HG03095 (cell line): ENCODE data around the gene BMP15.

Source experiments
- ATAC-seq: cut with Tn5 transposase; IDR thresholded peaks from one replicate; pipeline ENCODE4 v1.9.1; 2021; ENCODE audit warnings: moderate library complexity; ENCODE audit not compliant: unreplicated experiment

The BMP15 gene

DNA sequence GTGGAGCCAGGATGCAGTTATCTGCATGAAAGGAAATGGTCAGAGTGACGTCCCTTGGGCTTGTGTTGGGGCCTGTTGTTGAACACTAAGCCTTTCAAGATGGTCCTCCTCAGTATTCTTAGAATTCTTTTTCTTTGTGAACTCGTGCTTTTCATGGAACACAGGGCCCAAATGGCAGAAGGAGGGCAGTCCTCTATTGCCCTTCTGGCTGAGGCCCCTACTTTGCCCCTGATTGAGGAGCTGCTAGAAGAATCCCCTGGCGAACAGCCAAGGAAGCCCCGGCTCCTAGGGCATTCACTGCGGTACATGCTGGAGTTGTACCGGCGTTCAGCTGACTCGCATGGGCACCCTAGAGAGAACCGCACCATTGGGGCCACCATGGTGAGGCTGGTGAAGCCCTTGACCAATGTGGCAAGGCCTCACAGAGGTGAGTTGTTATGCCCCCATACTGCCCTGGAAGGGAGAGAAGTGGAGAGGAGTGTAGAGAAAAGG is at the start of gene BMP15:
TSS of gene BMP15 (plus strand) at position 51 of the 492 bp plus-strand sequence. CDS start at position 100, 49 bp downstream.
- no peak for ATAC-seq

DNA sequence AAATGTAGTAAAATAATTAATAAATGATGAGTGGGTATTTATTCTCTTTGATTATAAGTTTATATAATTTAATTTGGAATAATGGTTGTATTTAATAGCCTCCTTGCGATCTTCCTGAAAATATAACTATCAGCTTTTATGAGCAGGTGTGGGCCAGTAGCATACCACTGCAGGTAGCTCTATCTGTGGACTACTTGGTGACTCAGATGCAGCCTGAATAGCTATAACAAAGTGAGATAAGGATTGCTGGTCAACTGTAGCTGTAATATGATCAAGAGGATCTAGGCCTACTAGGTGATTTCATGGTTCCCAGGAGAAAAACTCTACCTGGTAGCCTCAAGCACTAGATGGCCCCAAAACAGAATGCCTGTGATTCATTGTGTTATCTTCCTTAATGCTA is 47.1 kb upstream of the BMP15 start:
- ATAC-seq: no peak

DNA sequence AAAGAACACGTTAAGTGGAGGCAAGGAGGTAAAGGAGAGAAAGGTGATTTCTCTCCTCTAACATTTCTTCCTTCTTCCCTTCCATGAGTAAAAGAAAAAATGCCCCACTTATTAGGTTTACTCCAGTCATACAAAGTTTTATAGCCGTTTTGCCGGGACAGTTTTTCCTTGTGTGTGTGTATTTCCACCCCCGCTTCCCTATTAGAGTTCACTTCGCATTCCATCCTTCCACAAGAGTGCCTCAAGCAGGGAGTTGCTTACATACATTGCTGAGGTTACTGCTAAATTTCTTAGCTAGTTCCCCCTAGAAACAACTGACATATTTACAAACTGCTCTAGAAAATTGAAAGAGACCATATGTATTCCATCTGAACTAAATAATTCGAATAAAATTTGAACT is 45.2 kb upstream of the BMP15 start:
- ATAC-seq: no peak

DNA sequence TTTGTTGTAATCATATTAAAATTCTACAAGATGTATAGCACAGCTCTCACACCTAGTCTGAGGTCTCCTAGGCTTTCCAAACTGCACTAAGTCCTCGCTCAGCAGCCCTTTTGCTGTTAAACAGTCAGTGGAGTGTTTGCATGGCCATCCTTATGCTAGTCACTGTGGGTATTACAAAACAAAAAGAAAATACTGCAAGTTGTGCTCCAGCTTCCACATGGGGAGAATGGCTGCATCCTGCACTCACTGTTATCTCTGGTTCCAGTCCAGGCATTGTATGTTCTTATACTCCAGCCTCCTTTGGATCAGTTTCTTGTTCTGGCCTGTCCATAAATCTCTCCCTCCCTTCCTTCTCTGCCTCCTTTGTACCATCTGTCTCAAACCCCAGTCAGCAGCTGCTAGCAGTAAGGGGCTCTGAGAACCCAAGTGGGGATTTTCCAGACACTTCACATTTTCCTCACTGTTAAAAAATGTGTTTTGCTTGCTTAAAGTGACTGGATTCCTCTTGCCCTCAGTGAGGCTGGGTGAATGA is 38.5 kb upstream of the BMP15 start:
- no peak for ATAC-seq

DNA sequence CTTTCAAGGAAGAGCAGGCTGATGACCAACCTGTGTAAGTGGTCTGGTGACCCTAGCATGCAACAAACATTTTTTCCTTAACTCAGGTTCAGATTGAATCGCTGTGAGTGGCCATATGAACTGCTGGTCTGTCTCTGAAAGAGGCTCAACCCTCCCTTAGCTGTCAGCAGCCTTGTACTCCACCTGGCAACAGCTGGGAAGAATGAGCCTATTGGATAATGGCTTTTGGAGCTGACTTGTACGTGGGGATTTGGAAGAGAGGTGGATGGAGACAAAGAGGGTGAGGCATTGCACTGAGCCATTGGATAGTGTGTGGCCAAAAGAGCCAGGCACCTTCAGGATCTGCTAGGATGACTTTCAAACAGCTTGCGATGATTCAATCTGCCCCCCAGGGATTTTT is 35.7 kb upstream of the BMP15 start:
- ATAC-seq: no peak

DNA sequence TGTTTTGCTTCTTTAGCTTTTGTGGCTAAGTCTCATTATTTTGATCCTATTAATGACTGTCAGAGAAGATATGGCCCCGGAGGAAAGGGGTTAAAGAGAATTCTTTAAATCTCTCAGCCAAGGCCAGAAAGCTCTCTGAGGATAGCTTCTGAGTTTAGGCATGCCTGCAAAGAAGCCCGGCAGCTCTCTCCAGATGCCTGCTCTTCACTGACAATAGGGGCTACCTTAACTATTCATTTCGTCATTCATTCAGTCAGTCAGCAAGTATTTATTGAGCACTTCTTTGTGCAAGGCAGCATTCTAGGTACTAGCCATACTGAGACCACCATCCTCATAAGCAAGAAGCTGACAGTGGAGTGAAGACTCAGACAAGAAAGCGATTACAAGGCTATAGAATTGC is 34.0 kb upstream of the BMP15 start:
- ATAC-seq: no peak

DNA sequence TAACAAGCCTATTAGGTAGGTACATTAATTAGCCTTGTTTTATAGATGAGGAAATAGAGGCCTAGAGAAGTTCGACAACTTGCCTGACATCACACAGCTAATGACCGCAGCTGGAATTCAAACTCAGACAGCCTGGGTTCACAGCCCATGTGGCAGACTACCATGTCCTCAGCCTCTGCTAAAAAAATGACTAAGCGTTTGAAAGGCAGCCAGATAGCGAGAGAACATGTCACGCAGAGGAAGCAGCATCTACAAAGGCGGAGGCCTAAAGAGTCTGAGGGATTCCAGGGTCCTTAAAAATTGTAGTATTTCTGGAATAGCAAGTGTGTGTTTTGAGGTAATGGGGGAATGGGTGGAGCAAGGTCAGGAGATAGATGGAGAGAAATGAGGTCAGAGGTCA is 33.2 kb upstream of the BMP15 start:
- ATAC-seq: no peak

DNA sequence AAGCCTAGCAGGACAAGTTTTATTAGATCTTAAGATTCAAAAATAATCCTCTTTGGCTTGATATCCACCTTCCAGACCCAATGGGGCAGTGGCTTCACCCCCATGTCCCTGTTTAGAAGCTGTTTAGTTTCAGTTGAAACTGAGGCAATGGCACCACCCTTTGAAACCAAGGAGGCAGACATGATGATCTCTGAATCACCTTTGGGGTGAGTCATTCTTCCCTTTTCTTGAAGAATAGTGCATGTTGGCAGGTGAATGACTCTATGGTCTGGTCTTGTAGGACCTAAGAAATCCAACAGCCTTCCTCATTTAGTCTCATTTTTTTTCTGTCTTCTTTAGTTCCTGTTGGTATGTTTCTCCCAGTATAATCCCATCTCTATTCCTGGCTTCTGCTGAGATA is 29.5 kb upstream of the BMP15 start:
- no peak for ATAC-seq

DNA sequence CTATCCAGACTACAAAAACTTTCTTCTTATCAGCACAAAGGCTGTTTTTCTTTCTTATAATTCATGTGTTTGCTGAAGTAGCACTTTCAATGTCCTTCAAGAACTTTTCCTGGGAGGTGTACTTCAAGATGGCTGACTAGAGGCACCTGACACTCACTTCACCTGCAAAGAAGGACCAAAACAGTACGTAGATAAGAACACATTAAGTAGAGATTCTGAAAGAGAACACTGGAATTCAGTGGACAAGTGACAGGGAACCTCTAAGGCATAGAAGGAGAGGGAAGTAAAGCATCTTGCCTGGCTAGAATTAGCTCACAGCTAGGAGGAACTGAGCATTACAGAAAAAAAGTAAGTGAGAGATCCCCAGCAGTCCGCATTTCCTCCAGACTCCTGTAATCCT is 21.7 kb upstream of the BMP15 start:
- no peak for ATAC-seq

DNA sequence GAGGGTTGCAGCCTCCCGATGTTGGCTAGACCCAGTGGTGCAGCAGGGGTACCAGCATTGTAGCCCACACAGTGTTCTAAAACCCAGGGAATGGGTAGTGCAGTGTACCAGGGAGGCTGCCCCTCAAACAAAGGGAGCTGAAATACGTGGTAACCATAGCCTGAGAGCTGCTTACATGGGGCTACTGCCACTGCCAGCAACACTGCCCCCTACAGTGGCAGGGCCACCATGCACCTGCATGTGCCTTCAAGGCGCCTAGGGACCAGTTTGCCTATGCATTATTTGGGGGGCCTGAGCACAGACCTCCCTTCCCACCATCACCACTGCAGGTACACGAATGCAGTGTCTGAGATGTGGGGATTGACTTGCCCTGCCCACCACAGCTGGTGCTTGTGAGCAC is 21.0 kb upstream of the BMP15 start:
- ATAC-seq: no peak

DNA sequence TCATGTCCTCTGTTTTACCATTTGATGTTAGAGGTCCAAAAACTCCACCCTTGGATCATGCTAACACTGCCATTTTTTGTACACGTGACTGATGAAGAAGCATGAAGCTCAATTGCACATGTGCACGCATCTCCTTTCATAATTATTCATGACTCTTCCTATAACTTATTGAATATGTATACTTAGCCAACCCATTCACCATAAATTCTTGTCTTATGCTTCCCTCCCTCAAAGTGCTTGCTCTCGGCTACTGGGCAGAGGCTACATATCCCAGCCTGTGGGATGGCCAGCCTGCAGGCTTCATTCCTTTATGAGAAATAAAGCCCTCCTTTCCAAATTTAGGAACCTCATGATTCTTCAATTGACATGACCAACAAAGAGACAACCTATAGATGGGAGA is 17.5 kb upstream of the BMP15 start:
- no peak for ATAC-seq

DNA sequence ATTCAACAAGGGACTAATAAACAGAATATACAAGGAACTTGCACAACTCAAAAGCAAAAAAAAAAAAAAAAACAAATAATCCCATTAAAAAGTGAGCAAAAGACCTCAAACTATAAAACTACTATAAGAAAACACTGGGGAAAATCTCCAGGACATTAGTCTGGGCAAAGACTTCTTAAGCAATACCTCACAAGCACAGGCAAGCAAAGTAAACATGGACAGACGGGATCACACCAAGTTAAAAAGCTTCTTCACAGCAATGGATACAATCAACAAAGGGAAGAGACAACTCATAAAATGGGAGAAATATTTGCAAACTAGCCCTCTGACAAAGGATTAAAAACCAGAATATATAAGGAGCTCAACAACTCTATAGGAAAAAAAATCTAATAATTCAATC is 17.1 kb upstream of the BMP15 start:
- no peak for ATAC-seq

DNA sequence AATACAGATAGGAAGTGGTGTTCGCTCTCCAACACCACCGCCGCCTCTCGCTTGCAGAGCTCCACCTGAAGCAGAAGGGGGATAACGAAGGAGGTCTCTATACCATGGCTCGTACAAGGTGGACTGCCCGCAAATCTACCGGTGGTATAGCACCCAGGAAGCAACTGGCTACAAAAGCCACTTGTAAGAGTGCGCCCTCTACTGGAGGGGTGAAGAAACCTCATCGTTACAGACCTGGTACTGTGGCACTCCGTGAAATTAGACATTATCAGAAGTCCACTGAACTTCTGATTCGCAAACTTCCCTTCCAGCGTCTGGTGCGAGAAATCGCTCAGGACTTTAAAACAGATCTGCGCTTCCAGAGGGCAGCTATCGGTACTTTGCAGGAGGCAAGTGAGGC is 5.2 kb upstream of the BMP15 start:
- no peak for ATAC-seq

DNA sequence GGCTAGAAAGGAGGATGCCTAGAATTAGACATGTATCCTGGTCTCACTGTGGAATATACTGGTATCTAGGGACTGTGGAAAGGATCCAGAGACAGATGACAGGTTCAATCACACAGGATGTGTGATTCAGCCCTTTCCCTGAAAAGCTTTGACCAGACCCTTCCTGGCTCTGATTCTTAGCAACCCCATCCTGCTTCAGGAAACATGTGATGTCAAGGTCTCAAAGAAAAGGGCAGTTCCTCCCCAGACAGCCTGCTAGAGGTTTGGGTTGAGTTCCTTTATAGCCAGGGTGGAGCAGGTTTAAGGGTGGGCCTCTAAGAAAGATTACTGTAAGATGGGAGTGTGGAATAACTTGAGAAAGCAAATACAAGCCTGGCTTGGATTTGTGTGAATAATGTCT is 3.0 kb downstream of the BMP15 start:
- no peak for ATAC-seq

DNA sequence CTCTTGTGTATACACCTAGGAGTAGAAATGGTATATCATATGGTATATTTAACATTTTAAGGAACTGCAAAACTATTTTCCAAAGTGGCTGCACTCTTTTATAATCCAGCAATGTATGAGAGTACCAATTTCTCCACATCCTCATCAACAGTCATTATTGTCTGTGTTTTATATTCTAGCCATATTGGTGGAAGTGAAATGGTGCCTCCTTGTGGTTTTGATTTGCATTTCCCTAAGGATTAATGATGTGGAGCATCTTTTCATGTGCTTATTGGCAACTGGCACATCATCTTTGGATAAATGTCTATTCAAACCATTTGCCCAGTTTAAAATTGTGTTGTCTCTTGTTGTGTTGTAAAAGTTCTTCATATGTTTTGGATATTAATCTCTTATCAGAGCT is 9.6 kb downstream of the BMP15 start:
- ATAC-seq: no peak

DNA sequence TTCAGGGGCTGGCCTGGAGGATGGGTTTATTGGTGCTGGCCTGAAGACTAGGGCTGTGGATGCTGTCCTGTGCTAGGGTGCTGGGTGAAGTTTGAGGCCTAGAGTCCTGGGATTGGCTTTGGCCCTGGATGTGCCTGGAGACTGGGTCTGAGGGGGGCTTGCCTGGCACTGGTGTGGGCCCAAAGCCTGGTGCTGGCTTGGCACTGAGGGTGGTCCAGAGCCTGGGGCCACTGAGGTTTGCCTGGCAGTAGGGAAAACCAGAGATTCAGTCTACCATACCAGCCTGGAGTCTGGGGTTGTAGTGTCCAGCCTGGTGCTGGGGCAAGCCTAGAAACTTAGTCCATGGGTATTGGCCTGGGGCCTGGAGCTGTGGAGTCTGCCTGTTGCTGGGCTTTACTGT is 16.6 kb downstream of the BMP15 start:
- ATAC-seq: no peak

DNA sequence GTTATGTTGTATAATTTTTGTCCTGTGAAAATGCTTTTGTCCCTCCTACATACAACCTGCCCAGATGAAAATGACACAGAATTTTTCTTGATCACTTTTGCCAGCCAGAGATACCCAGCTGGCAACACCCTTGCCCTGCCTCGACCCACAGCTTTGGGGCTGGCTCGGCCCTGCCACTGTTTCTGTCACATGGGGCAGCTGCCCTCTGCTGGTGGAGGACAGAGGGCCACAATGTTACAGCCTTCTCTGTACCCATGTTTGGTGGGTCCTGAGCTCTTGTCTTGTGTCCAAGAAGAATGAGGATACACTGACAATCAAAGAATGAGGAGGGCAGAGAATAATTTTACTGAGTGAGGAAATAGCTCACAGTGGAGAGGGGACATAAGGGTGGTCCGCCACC is 31.1 kb downstream of the BMP15 start:
- ATAC-seq: no peak

DNA sequence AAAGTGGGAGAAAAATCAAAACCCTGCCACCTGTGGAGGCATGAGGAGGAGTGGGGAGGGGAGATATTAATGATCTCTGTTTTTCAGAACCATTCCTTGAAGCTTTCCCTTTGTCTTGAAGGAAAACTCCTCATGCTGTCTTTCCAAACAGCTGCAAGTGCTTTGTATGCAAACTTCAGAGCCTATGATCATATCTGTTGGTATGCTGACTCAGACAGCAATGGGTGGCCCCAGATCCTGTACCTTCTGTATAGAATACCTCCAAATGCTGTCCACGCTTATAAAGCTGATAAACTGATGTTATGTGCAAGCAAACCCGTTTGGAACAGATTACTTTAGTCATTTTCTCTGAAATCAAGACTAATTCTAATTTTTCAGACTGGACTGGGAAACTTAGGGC is 31.9 kb downstream of the BMP15 start:
- no peak for ATAC-seq

DNA sequence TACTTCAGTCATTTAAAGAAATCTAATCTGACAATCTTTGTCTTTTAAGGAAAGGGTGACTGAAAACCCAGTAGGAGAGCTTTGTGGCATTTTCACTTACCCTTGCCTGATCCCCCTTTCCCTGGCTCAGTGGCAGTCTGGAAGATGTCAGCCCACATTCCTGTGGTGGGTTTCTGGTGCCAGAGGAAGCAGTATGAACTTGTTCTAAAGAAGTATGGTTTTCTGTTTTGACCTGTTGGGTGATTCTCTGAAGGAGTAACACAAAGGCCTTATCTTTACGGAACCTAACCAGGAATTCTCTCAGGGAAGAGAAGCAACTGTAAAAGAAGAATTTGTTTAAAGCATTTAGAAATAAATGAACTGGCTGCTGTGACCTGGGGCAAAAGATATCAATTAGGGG is 41.9 kb downstream of the BMP15 start:
- ATAC-seq: no peak

DNA sequence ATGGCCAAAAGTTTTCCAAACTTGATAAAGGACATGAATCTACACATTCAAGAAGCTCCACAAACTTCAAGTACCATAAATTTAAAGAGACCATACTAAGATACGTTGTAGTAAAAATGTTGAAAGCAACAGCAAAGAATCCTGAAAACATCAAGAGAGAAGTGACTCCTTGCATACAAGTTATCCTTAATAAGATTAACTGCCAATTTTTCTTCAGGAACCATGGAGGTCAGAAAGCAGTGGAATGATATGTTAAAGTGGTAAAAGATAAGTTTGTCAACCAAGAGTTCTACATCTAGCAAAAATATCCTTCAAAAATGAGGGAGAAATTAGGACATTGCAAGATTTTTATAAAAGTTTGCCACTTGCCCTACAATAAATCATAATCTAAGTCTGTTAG is 43.3 kb downstream of the BMP15 start:
- no peak for ATAC-seq

DNA sequence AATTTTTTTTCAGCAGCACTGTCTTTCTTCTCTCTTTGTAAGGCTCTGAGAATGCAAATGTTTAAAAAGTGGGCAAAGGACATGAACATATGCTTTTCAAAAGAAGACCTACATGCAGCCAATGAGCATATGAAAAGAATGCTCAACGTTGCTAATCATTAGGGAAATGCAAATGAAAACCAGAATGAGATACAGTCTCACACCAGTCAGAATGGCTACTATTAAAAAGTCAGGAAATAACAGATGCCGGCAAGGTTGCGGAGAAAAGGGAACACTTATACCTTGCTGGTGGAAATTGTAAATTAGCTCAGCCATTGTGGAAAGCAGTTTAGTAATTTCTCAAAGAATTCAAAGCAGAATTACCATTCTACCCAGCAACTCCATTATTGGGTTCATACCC is 51.6 kb downstream of the BMP15 start:
- ATAC-seq: no peak

DNA sequence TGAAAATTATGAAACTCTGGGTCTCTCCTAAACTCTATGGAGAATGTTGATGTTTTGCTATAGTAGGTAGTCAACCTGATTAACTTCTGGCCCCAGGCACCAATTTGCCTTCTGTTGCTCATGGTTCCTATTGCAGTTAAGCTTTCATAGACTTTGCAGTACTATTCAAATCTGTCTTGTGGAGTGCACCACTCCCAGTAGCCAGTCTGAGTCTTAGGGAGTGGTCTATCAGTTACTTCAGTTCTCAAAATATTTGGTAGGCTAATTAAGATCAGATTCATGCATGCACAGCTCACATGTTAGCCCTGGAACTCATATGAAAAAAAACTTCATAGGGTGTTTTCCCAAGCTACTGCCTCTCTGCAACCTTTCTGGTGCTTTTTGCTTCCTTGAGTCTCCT is 53.3 kb downstream of the BMP15 start:
- no peak for ATAC-seq
